Measurements from ENCODE around the gene PRG3.
A peak's percentile ranks its signal among the peaks of the same experiment; 100 is the strongest.
"Not testable (repeated sequence)": the region's sequence is repeated elsewhere in the genome, so short reads cannot be mapped to it uniquely, and the experiment has no call there.

The PRG3 gene

GRCh38 chr11:57386178-57386940 is 5.4 kb upstream of the PRG3 start:
- DNase-seq: no peak

- DNase-seq: peak; percentile 11
These were observed 1.2 kb downstream of the PRG3 start for GRCh38 chr11:57379732-57380131.

GRCh38 chr11:57378186-57378585 is 2.8 kb downstream of the PRG3 start:
- DNase-seq: no peak

GRCh38 chr11:57377107-57377506 is 3.8 kb downstream of the PRG3 start:
- DNase-seq: no peak

- no peak for DNase-seq
These were observed 4.6 kb downstream of the PRG3 start for GRCh38 chr11:57376095-57377090.

GRCh38 chr11:57375490-57375889 is 5.5 kb downstream of the PRG3 start:
- DNase-seq: no peak

- DNase-seq: no peak
These were observed 6.0 kb downstream of the PRG3 start for GRCh38 chr11:57374966-57375365.

GRCh38 chr11:57373146-57373545 is 7.8 kb downstream of the PRG3 start:
- DNase-seq: no peak

GRCh38 chr11:57370941-57371340 is 10.0 kb downstream of the PRG3 start:
- no peak for DNase-seq

- DNase-seq: no peak
These were observed 10.7 kb downstream of the PRG3 start for GRCh38 chr11:57370251-57370650.

GRCh38 chr11:57368845-57369232 is 12.1 kb downstream of the PRG3 start:
- no peak for DNase-seq

GRCh38 chr11:57368106-57368844 is 12.7 kb downstream of the PRG3 start:
- DNase-seq: no peak

GRCh38 chr11:57364851-57365660 is 15.9 kb downstream of the PRG3 start:
- DNase-seq: no peak

- DNase-seq: no peak
These were observed 17.5 kb downstream of the PRG3 start for GRCh38 chr11:57363131-57364080.

GRCh38 chr11:57361926-57362325 is 19.0 kb downstream of the PRG3 start:
- no peak for DNase-seq

- DNase-seq: not testable (repeated sequence)
These were observed 19.5 kb downstream of the PRG3 start for GRCh38 chr11:57361420-57361819.

- DNase-seq: no peak
These were observed 20.0 kb downstream of the PRG3 start for GRCh38 chr11:57360991-57361390.

GRCh38 chr11:57359896-57360690 is 20.9 kb downstream of the PRG3 start:
- no peak for DNase-seq

GRCh38 chr11:57359396-57359795 is 21.6 kb downstream of the PRG3 start:
- DNase-seq: no peak

GRCh38 chr11:57358991-57359390 is 22.0 kb downstream of the PRG3 start:
- no peak for DNase-seq

Measured in fibroblast of upper back skin (primary cell).